M059J (cell line): Measurements from ENCODE around the gene DEFB124. TPM values are rescaled to one million over a fixed set of nuclear protein-coding genes. Genes with fewer than 3 reads are reported as not detected.
"Not testable (repeated sequence)": the region's sequence is repeated elsewhere in the genome, so short reads cannot be mapped to it uniquely, and the experiment has no call there.

Experiments
- DNase-seq: peaks from one replicate; pipeline ENCODE4 v3.0.0-alpha.2; 2012; ENCODE audit warnings: low read depth
- total RNA-seq: library from RNA; depleted of rRNA; stranded (reverse); fragments of >200 nt; shearing (Covaris generic); gene quantifications from 2 replicates; pipeline ENCODE4 v1.2.3, GENCODE V29; 2014; rRNA removed

Gene DEFB124, protein sequence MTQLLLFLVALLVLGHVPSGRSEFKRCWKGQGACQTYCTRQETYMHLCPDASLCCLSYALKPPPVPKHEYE
- total RNA-seq, result not detected in 2 replicates

DNA sequence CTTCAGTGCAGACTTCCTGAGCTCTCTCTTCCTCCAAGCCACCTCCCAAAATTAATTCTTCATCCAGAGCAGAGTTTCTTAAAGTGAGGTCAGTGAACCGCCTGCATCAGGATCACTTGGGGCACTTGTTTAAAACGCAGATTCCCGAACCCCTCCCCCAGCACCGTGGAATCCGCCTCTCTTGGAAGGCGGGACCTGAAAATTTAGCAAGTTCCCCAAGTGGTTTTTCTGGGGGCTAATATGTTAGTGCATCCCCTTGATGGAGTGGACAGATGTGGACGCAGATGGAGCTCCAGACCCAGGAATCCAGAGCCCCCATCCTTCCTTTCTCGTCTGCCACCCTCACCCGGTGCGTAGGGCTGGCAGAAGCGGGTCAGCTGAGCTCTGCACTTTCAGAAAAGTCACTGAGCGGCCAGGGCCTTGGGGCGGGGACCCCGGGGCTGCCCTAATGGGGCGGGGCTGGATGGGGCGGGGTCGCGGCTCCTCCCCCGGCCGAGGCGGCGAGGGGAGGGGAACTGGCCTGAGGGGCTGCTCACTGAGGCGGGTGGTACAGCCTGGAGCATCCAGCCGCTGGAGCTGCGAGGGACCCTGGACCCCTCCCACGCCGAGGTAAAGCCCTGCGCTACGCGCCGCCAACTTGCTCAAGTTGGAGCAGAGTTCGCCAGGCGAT, at the start of gene DEFB124, which contains the start of gene REM1:
TSS of gene DEFB124 (minus strand) at position 370 of the 670 bp plus-strand sequence. CDS start 2,114 bp downstream, outside the sequence.
TSS of gene REM1 (plus strand) at position 531 of the 670 bp plus-strand sequence. CDS start 1,158 bp downstream, outside the sequence.
- no peak for DNase-seq

DNA sequence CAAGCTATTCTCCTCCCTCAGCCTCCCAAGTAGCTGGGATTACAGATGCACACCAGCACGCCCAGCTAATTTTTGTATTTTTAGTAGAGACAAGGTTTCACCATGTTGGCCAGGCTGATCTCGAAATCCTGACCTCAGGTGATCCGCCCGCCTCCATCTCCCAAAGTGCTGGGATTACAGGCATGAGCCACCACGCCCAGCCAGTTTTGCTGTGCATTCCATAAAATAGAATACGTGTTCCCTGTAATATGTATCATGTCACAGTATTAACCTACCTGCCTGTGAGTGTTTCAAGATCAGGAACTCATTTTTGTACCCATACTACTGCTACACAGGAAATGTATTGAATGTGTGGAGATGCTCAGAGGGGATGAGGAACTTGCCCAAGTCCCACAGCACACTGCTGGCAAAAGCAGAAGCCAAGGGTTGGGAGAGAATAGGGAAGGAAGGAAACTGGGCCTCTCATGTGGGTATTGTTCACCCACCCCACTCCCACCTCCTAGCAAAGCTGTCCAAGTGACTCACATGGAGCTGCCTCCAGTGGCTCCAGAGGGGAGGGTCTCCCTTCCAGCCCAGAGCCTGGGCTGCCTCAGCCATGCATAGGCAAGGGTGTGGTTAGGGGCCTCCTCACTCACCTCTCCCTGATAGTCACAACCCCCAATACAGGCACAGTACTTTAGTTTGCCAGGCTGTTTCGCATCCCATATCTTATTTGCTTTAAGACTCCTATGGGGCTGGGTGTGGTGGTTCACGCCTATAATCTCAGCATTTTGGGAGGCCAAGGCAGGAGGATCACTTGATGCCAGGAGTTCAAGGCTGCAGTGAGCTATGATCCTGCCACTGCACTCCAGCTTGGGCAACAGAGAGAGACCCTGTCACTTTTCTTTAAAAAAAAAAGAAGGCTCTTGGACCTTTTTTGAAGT, 48.7 kb upstream of the DEFB124 start:
- no peak for DNase-seq

GRCh38 chr20:31522731-31523130, 47.8 kb upstream of the DEFB124 start:
- DNase-seq, result no peak

DNA sequence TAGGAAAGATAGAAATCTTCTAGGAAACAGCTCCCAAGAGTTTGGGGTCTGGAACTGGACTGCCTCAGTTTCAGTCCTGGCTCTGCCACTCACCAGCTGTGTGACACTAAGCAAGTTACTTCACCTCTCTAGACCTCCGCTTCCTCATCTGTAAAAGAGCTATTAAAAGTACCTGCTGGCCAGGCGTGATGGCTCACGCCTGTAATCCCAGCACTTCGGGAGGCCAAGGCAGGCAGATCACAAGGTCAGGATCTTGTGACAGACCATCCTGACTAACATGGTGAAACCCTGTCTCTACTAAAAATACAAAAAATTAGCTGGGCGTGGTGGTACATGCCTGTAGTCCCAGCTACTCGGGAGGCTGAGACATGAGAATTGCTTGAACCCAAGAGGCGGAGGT, 46.3 kb upstream of the DEFB124 start:
- DNase-seq, result not testable (repeated sequence)

GRCh38 chr20:31517373-31517772, 42.4 kb upstream of the DEFB124 start:
- peak; percentile 79 for DNase-seq

DNA sequence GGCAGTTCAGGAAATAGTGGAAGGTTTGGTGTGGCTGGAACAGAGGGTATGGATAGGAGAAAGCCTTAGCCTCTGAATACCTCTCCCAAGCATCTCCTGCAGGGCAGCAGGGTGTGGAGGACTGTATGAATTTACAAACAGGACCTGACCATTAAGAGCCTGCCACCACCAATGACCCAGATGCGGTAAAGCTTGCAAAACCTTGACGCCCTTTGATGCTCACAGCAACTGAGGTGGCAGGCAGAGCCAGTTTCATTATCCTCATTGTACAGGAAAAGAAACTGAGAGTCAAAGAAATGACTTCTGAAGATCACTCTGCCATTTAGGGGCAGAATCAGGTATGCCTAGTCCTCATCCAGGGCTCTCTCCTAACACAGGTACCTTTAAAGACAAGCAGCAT, 41.7 kb upstream of the DEFB124 start:
- no peak for DNase-seq

- DNase-seq, result no peak
These were observed 41.2 kb upstream of the DEFB124 start for GRCh38 chr20:31516166-31516565.

DNA sequence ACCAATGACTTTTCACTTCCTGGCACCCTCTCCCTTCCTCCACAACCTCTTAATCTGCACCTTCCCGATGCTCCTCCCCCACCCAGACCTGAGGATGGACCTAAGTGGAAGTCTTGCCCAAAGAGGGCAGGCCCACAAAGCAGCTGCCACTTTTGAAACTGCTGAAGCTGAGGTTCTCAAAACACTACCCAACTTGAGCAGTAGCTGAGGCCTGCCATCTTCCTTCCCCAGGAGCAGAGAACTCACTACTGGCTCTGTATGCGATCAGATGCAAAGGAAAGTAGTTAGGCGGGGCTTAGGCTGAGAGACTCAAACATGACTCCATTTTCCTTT, 40.8 kb upstream of the DEFB124 start:
- peak; percentile 24 for DNase-seq

DNA sequence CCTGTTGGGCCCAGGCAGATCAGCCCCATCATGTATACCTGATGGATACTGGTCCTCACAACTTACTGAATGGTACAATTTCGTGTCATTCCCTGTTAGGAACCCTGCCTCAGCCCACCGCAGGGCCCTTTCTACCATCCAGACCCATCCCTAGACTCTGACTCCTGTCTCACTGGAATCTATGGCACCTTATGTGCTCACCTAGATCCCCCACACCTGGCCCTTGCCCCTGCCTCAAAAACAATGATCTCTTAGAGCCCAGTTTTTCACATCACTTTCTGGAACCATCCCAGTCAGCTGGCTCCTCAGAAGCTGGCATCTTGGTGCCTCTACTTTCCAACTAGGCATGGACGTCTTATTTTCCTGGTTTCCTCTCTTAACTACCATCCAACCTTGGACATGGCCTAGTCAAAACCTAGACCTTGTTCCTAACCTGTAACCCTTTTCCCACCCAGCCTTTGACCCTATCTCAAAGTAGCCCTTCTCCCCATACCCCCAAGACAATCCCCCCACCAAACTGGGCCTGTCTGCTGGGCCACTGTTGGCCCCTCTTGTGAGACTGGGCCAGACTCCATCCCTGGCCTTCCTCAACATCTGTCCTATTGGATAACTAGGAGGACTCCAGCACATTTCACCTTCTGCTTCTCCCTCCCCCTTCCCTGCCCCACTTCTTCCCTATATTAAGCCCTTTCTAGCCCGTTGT, 40.3 kb upstream of the DEFB124 start:
- no peak for DNase-seq

GRCh38 chr20:31514154-31515071, 39.5 kb upstream of the DEFB124 start, which contains the start of gene HM13:
Gene HM13, plus strand, starts transcription at chr20:31514442. Its CDS starts 110 bp downstream, at chr20:31514552.
- peak; percentile 93 for DNase-seq

GRCh38 chr20:31508517-31509244, 33.8 kb upstream of the DEFB124 start:
- no peak for DNase-seq

DNA sequence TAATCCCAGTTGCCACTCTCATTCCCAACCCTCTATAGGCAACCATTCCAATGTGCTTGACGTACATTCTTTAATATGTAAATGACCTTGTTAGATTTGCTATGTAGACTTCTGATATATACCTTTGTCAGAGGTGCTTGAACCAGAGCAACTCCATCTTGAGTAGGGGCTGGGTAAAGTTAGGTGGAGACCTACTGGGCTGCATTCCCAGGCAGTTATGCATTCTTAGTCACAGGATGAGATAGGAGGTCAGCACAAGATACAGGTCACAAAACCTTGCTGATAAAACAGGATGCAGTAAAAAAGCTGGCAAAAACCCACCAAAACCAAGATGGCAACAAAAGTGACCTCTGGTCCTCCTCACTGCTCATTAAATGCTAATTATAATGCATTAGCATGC, 31.0 kb upstream of the DEFB124 start:
- DNase-seq, result peak; percentile 72

- DNase-seq, result peak; percentile 85
These were observed 28.2 kb upstream of the DEFB124 start for GRCh38 chr20:31502884-31503673.

GRCh38 chr20:31500527-31500926, 25.6 kb upstream of the DEFB124 start:
- no peak for DNase-seq

GRCh38 chr20:31497838-31498540, 23.1 kb upstream of the DEFB124 start:
- peak; percentile 45 for DNase-seq

- DNase-seq, result peak; percentile 57
These were observed 21.9 kb upstream of the DEFB124 start for GRCh38 chr20:31496761-31497295.

DNA sequence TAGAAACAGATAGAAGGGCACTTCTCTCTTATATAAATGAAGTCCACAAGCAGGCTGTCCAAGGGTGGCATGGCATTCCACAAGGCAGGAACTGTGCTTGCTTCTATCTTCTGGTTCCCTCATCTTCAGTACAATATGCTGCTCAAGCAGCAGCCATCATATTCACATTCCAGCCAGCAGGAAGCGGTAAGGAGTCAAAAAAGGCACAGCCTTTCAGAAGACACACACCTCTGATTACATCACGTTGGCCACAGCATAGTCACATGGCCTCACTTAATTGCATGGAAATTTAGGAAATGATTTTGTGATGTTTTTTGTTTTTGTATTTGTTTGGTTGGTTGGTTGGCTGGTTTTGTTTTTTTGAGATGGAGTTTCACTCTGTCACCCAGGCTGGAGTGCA, 19.2 kb upstream of the DEFB124 start:
- peak; percentile 81 for DNase-seq

DNA sequence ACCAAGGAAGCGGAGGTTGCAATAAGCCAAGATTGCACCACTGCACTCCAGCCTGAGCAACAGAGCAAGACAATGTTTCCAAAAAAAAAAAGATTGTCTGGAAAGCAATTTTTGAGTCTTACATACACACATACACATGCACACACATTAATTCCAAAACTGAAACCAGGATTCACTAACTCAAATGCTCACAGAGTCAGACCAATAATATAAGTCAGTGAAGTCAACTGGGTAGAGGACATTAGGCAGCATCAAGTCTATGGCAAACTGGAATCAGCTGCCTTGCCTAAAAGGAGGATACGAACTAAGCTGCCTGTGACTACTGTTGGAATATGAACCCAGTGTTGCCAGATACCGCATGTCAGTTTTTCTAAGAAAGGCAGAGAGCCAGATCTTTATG, 15.8 kb upstream of the DEFB124 start:
- DNase-seq, result no peak
